Esophagus muscularis mucosa (tissue), 3 donors: ENCODE data around the gene ZC3H12C.

Source experiments
- POLR2A ChIP-seq: fragments of 450-650 bp; IDR thresholded peaks from one replicate; pipeline ENCODE4 v1.6.1; 2017; ENCODE audit warnings: antibody characterized with exemption, moderate library complexity, mild to moderate bottlenecking, low read depth
- TF ChIP-seq, protein P1 (sequence below), 3 experiments: fragments of 200-600 bp in 2 of 3; fragments of 450-650 bp in 1 of 3; sonication (generic) in 2 of 3; IDR thresholded peaks; one replicate each; pipeline ENCODE4 v1.5.1; 2017 to 2019; ENCODE audit warnings: antibody characterized with exemption in 3 of 3, mild to moderate bottlenecking in 2 of 3, moderate library complexity in 1 of 3

DNA sequence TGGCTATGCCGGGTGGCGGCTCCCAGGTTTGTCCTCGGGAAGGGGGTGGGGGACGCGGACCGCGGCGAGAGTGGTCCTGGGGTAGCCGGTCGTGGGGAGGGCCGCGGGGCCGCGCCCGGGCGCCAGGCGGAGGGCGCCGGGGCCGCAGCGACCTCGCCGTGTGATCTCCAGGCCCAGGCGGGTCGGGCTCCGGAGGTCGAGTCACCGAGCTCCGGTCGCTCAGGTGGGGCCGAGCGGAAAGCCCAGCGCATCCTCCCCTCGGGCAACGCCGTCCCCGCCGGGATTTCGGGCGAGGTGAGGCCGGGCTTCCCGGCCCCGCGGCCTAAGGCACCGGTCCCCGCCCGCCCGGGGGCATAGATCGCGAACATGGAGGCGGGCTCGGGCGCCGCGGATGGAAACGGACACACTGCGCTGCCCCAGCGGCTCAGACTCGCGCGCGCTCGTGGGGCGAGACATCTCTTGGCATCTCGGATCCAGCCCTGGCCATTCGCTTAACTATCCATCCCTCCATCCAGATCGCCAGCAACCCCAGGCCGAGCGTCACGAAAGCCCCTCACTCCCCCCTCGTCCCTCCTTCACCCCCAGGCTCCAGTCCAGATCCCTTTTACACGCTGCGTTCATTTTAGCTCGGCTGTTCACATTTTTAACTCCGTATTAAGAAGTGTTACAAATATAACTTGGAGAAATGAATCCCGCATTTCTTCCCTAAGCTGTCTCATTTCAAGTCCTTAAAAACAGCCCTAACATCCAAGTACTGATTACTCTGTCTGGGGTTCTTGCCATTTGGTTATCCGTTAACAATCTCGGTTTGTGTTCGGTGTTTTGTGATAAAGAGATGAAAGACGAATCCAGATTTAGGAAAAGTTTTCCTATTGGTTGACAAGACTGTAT lies 460 bp downstream of the ZC3H12C start:
- TF ChIP-seq, protein P1, sequence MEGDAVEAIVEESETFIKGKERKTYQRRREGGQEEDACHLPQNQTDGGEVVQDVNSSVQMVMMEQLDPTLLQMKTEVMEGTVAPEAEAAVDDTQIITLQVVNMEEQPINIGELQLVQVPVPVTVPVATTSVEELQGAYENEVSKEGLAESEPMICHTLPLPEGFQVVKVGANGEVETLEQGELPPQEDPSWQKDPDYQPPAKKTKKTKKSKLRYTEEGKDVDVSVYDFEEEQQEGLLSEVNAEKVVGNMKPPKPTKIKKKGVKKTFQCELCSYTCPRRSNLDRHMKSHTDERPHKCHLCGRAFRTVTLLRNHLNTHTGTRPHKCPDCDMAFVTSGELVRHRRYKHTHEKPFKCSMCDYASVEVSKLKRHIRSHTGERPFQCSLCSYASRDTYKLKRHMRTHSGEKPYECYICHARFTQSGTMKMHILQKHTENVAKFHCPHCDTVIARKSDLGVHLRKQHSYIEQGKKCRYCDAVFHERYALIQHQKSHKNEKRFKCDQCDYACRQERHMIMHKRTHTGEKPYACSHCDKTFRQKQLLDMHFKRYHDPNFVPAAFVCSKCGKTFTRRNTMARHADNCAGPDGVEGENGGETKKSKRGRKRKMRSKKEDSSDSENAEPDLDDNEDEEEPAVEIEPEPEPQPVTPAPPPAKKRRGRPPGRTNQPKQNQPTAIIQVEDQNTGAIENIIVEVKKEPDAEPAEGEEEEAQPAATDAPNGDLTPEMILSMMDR (IDR thresholded peaks at IDR 0.05) = no peak
- no peak for TF ChIP-seq POLR2A
